ENCODE results near the gene SEL1L2.

DNA sequence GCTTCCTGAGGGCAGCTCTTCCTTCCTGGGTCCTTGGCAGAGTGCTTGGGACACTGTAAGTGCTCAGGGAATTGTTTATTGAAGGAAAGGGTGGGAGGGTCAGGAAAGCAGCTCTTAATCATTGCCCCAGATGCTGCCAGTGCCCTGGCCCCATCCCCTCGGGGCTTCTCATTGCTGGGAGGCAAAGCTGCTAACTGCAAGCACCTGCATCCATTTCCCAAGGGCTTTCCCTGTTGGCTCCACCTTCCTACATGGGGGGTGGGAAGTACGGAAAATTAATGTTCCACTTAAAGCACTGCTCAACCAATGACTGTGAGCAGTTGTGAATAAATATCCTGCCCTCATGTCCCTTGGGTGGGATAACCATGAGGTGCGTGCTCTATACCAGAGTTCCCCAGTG, 149.2 kb downstream of the SEL1L2 start:
- TF ChIP-seq CTCF (IDR thresholded peaks at IDR 0.05) (no peak), POLR2A (IDR thresholded peaks at IDR 0.05) (no peak)

All from Peyer's patch (tissue), 4 donors.